Trophoblast cell (in vitro differentiated cells and primary cell): Measurements from ENCODE around the gene TMPO.

Experiments used
- DNase-seq, 2 donors: peaks; one replicate each; pipeline ENCODE4 v3.0.0-alpha.2; 2016
- H2AFZ ChIP-seq: 2 replicates; pipeline ENCODE4 v1.6.1; 2013; ENCODE audit warnings: low read length, moderate library complexity, mild to moderate bottlenecking; ENCODE audit not compliant: insufficient read depth, poor library complexity
- H2AK5ac ChIP-seq: 2 replicates; pipeline ENCODE4 v1.6.1; 2013; ENCODE audit warnings: mild to moderate bottlenecking, low read length
- H2BK120ac ChIP-seq: 2 replicates; pipeline ENCODE4 v1.6.1; 2013; ENCODE audit warnings: low read length, mild to moderate bottlenecking, moderate library complexity; ENCODE audit not compliant: insufficient read depth, poor library complexity
- H2BK12ac ChIP-seq: 2 replicates; pipeline ENCODE4 v1.6.1; 2013; ENCODE audit warnings: mild to moderate bottlenecking, low read length, moderate library complexity
- H2BK5ac ChIP-seq: 2 replicates; pipeline ENCODE4 v1.6.1; 2013; ENCODE audit warnings: low read length, low read depth, moderate library complexity, mild to moderate bottlenecking; ENCODE audit not compliant: poor library complexity
- H3K14ac ChIP-seq: 2 replicates; pipeline ENCODE4 v1.6.1; 2013; ENCODE audit warnings: mild to moderate bottlenecking, low read length
- H3K18ac ChIP-seq: 2 replicates; pipeline ENCODE4 v1.6.1; 2013; ENCODE audit warnings: mild to moderate bottlenecking, low read length
- H3K23ac ChIP-seq: 2 replicates; pipeline ENCODE4 v1.6.1; 2013; ENCODE audit warnings: low read length
- H3K27ac ChIP-seq: 2 replicates; pipeline ENCODE4 v1.5.1; 2013; ENCODE audit warnings: low read depth, mild to moderate bottlenecking, inconsistent platforms, low read length, moderate library complexity
- H3K27me3 ChIP-seq: 2 replicates; pipeline ENCODE4 v1.6.1; 2013; ENCODE audit warnings: inconsistent platforms, mild to moderate bottlenecking, low read length, moderate library complexity; ENCODE audit not compliant: insufficient read depth
- H3K36me3 ChIP-seq, 2 experiments: 1 replicate in 1 of 2; 2 replicates in 1 of 2; pipeline ENCODE4 v1.6.1; 2013; ENCODE audit warnings: low read length in 2 of 2, mild to moderate bottlenecking in 2 of 2, moderate library complexity in 1 of 2; ENCODE audit not compliant: insufficient read depth in 2 of 2, control insufficient read depth in 1 of 2
- H3K4ac ChIP-seq: 2 replicates; pipeline ENCODE4 v1.6.1; 2013; ENCODE audit warnings: low read depth, mild to moderate bottlenecking, low read length, moderate library complexity
- H3K4me1 ChIP-seq, 2 experiments: 1 replicate in 1 of 2; 2 replicates in 1 of 2; pipeline ENCODE4 v1.6.1; 2013; ENCODE audit warnings: low read length in 2 of 2, mild to moderate bottlenecking in 2 of 2, moderate library complexity in 1 of 2; ENCODE audit not compliant: insufficient read depth in 2 of 2, control insufficient read depth in 1 of 2
- H3K4me2 ChIP-seq: 2 replicates; pipeline ENCODE4 v1.6.1; 2013; ENCODE audit warnings: inconsistent platforms, mild to moderate bottlenecking, low read length, moderate library complexity
- H3K4me3 ChIP-seq: 2 replicates; pipeline ENCODE4 v1.5.1; 2013; ENCODE audit warnings: mild to moderate bottlenecking, low read depth, low read length, inconsistent platforms
- H3K79me1 ChIP-seq: one replicate; pipeline ENCODE4 v1.6.1; 2013; ENCODE audit warnings: low read length
- H3K79me2 ChIP-seq: 2 replicates; pipeline ENCODE4 v1.6.1; 2013; ENCODE audit warnings: low read length, mild to moderate bottlenecking; ENCODE audit not compliant: control insufficient read depth, insufficient read depth, poor library complexity
- H3K9ac ChIP-seq: 2 replicates; pipeline ENCODE4 v1.6.1; 2013; ENCODE audit warnings: mild to moderate bottlenecking, low read length
- H3K9me3 ChIP-seq: 2 replicates; pipeline ENCODE4 v1.6.1; 2013; ENCODE audit warnings: low read depth, mild to moderate bottlenecking, control low read depth, inconsistent platforms, low read length; ENCODE audit not compliant: insufficient read depth
- H4K12ac ChIP-seq: 2 replicates; pipeline ENCODE4 v1.6.1; 2013; ENCODE audit warnings: low read depth, mild to moderate bottlenecking, low read length, moderate library complexity
- H4K8ac ChIP-seq: 2 replicates; pipeline ENCODE4 v1.6.1; 2013; ENCODE audit warnings: low read depth, mild to moderate bottlenecking, low read length, moderate library complexity
- H4K91ac ChIP-seq: one replicate; pipeline ENCODE4 v1.6.1; 2013; ENCODE audit warnings: low read depth, mild to moderate bottlenecking, low read length, moderate library complexity
- WGBS: extraction: QIAGEN DNeasy Blood & Tissue Kit; methylation state at CpG from one replicate; pipeline ENCODE4 v1.1.7; 2013; ENCODE audit warnings: missing lambda C conversion rate; ENCODE audit not compliant: insufficient read length, insufficient coverage; ENCODE audit errors: extremely low coverage; 5-methylcytosine and 5-hydroxymethylcytosine counted together

Gene TMPO

GRCh38 chr12:98592825-98593322 lies 77.5 kb downstream of the TMPO start:
- no peak overlapping the region for H3K18ac ChIP-seq
- peak; percentile 24 to 62 for DNase-seq
- H3K9me3 ChIP-seq, result peaks cover 5% of the 10 kb centered on the region
- peaks cover 7% of the 10 kb centered on the region for H3K79me1 ChIP-seq
- H3K23ac ChIP-seq, result no peak overlapping the region
- H2BK5ac ChIP-seq, result no peak overlapping the region
- H3K4me2 ChIP-seq, result peak overlapping the region; percentile 61
- peak overlapping the region; percentile 14 for H4K8ac ChIP-seq
- H2BK12ac ChIP-seq, result no peak overlapping the region
- peaks cover 10% of the 10 kb centered on the region for H3K79me2 ChIP-seq
- H3K27me3 ChIP-seq, result no peaks in the 10 kb centered on the region
- no peak overlapping the region for H4K91ac ChIP-seq
- no peak overlapping the region for H2BK120ac ChIP-seq
- no peak overlapping the region for H2AFZ ChIP-seq
- no peak overlapping the region for H3K9ac ChIP-seq
- H3K4ac ChIP-seq, result no peak overlapping the region
- no peak overlapping the region for H3K4me3 ChIP-seq
- WGBS, result no CpG with 5 or more reads among the region's 9 CpGs
- H3K14ac ChIP-seq, result no peak overlapping the region
- peaks cover 0 to 9% of the 10 kb centered on the region in 2 experiments for H3K4me1 ChIP-seq
- H4K12ac ChIP-seq, result no peak overlapping the region
- H3K27ac ChIP-seq, result no peak overlapping the region
- H2AK5ac ChIP-seq, result no peak overlapping the region
- H3K36me3 ChIP-seq, result peaks cover 8 to 14% of the 10 kb centered on the region in 2 experiments

- Histone ChIP-seq H3K79me1 (peaks cover 7% of the 10 kb centered on the region), H2AFZ (peak within 1 kb of the TSS; percentile 74), H3K14ac (peak within 1 kb of the TSS; percentile 95), H3K4me1 (peaks cover 0 to 9% of the 10 kb centered on the region in 2 experiments), H3K4me3 (peak within 1 kb of the TSS; percentile 100), H3K27ac (peak within 1 kb of the TSS; percentile 81), H2BK120ac (peak within 1 kb of the TSS; percentile 91), H3K9me3 (peaks cover 5% of the 10 kb centered on the region), H2BK12ac (peak within 1 kb of the TSS; percentile 15), H4K12ac (peak within 1 kb of the TSS; percentile 78), H3K4ac (peak within 1 kb of the TSS; percentile 99), H2AK5ac (peak within 1 kb of the TSS; percentile 99), H4K8ac (peak within 1 kb of the TSS; percentile 85), H4K91ac (peak within 1 kb of the TSS; percentile 87), H3K18ac (peak within 1 kb of the TSS; percentile 89), H2BK5ac (peak within 1 kb of the TSS; percentile 84), H3K9ac (peak within 1 kb of the TSS; percentile 91), H3K4me2 (peak within 1 kb of the TSS; percentile 67), H3K36me3 (peaks cover 10 to 16% of the 10 kb centered on the region in 2 experiments), H3K27me3 (no peaks in the 10 kb centered on the region), H3K23ac (peak within 1 kb of the TSS; percentile 69), H3K79me2 (peaks cover 10% of the 10 kb centered on the region)
- no CpG with 5 or more reads among the region's 67 CpGs for WGBS
- peak; percentile 98 to 99 for DNase-seq
Observed at GRCh38 chr12:98593351-98594049, 78.1 kb downstream of the TMPO start, which contains the start of gene SLC25A3. TSS of gene SLC25A3 (plus strand) at chr12:98593686. CDS start at chr12:98593979, 293 bp downstream.

GRCh38 chr12:98594050-98594835 lies 78.9 kb downstream of the TMPO start:
- peak overlapping the region; percentile 81 for H3K27ac ChIP-seq
- peaks cover 7% of the 10 kb centered on the region for H3K79me1 ChIP-seq
- peak overlapping the region; percentile 91 for H2BK120ac ChIP-seq
- peak overlapping the region; percentile 84 for H2BK5ac ChIP-seq
- peak overlapping the region; percentile 89 for H3K18ac ChIP-seq
- peak overlapping the region; percentile 85 for H4K8ac ChIP-seq
- peak overlapping the region; percentile 74 for H2AFZ ChIP-seq
- no CpG with 5 or more reads among the region's 35 CpGs for WGBS
- H3K79me2 ChIP-seq, result peaks cover 10% of the 10 kb centered on the region
- no peaks in the 10 kb centered on the region for H3K27me3 ChIP-seq
- peak overlapping the region; percentile 95 for H3K14ac ChIP-seq
- peak overlapping the region; percentile 100 for H3K4me3 ChIP-seq
- DNase-seq, result peak; percentile 25 to 62
- peak overlapping the region; percentile 67 for H3K4me2 ChIP-seq
- H2AK5ac ChIP-seq, result peak overlapping the region; percentile 99
- peaks cover 5% of the 10 kb centered on the region for H3K9me3 ChIP-seq
- peak overlapping the region; percentile 69 for H3K23ac ChIP-seq
- peak overlapping the region; percentile 99 for H3K4ac ChIP-seq
- peak overlapping the region; percentile 15 for H2BK12ac ChIP-seq
- peak overlapping the region; percentile 91 for H3K9ac ChIP-seq
- peaks cover 0 to 9% of the 10 kb centered on the region in 2 experiments for H3K4me1 ChIP-seq
- H4K12ac ChIP-seq, result peak overlapping the region; percentile 78
- H4K91ac ChIP-seq, result peak overlapping the region; percentile 87
- H3K36me3 ChIP-seq, result peaks cover 17 to 21% of the 10 kb centered on the region in 2 experiments

- peak in 1 of 2 donors; percentile 70 for DNase-seq
- no CpG with 5 or more reads among the region's 3 CpGs for WGBS
- Histone ChIP-seq H3K36me3 (peaks cover 23 to 31% of the 10 kb centered on the region in 2 experiments), H3K4ac (peak overlapping the region; percentile 98), H3K23ac (no peak overlapping the region), H2BK12ac (no peak overlapping the region), H2BK120ac (no peak overlapping the region), H3K79me1 (peaks cover 7% of the 10 kb centered on the region), H3K4me1 (peaks cover 0 to 9% of the 10 kb centered on the region in 2 experiments), H4K8ac (no peak overlapping the region), H3K27me3 (no peaks in the 10 kb centered on the region), H2AFZ (no peak overlapping the region), H3K18ac (no peak overlapping the region), H4K12ac (no peak overlapping the region), H2BK5ac (no peak overlapping the region), H3K14ac (no peak overlapping the region), H3K9ac (no peak overlapping the region), H4K91ac (no peak overlapping the region), H3K4me3 (no peak overlapping the region), H3K79me2 (peaks cover 10% of the 10 kb centered on the region), H3K9me3 (peaks cover 5% of the 10 kb centered on the region), H2AK5ac (no peak overlapping the region), H3K27ac (no peak overlapping the region), H3K4me2 (peak overlapping the region; percentile 71)
Observed at GRCh38 chr12:98595243-98595988, 80.0 kb downstream of the TMPO start.
